ENCODE data around the gene KIAA1217.

Gene KIAA1217

DNA sequence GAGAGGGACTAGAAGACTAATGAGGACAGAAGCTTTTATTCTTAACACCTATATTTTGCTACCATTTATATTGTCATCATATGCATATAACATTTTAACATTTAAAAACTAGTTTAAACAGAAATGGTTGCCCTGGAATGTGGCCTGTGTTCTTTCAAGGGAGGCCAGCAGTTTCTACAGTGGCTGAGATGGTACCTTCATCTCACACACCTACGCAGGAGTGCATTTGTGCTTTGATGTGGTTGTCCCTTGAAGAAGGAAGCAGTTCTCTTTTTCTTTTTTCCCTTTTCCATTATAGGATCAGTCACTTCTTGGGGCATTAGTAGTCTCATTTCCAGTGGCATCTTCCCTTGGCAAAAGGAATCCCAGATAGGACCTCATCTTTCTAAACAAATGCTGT, 38.9 kb downstream of the KIAA1217 start:
- DNase-seq (ENCODE audit: low read depth in 2 of 2), result no peak

- no peak for DNase-seq (ENCODE audit: low read depth in 2 of 2)
Observed at GRCh38 chr10:24249829-24250415, 41.0 kb downstream of the KIAA1217 start.

DNA sequence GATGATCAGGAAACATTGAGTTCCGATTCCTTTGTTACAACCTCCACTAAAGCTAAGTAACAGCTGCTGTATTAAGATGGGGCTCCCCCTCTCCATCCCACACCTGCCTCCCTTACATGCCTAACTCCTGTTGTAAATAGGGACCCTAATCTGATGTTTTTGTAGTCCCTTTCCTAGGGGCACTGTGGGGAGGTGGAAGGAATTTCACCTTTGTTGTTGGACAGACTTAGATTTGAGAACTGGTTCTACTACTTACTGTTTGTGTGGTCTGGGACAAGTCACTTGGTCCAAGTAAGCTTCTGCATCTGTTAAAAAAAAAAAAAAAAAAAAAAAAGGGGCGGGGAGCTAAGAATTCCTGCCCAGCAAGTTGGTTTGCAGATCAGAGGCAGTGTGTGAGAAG, 42.6 kb downstream of the KIAA1217 start:
- DNase-seq (ENCODE audit: low read depth in 2 of 2), result no peak

- DNase-seq (ENCODE audit: low read depth in 2 of 2), result no peak
Observed at GRCh38 chr10:24254180-24254579, 45.2 kb downstream of the KIAA1217 start.

DNA sequence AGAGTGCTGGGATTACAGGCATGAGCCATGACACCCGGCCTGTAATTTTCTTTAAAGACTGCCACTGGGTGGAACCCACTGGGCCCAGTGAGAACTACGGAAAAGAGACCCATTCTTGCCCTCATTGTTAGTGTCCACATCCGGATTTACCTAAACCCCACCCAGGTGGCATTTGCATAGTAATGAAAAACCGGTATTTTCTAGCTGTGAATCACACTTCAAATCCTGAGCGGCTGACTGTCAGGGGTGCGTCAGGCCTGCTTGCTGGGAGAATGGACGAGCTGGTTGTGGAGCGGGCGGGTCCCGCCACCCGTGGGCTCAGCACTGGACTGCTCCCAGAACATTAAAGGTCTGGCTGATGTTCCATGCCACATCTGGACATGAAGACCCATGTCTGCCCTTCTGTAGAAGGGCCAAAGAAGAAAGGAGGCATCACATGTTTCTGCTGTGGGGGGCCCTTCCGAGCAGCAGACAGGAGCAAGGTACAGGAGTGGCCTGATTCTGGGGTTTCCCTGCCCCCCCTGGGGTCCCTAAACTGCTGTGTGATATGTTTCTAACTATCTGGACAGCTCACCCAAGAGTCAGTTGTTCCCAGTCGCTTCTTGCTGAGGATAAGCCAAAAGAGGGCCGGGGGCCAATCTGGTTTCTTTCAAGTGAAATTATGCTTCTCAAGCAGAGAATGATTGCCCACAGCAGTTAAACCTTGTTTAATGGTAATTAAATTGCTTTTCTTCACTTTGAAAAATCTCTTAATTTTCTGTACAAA, 46.4 kb downstream of the KIAA1217 start:
- no peak for DNase-seq (ENCODE audit: low read depth in 2 of 2)

- no peak for DNase-seq (ENCODE audit: low read depth in 2 of 2)
Observed at GRCh38 chr10:24255881-24256311, 47.0 kb downstream of the KIAA1217 start.

DNA sequence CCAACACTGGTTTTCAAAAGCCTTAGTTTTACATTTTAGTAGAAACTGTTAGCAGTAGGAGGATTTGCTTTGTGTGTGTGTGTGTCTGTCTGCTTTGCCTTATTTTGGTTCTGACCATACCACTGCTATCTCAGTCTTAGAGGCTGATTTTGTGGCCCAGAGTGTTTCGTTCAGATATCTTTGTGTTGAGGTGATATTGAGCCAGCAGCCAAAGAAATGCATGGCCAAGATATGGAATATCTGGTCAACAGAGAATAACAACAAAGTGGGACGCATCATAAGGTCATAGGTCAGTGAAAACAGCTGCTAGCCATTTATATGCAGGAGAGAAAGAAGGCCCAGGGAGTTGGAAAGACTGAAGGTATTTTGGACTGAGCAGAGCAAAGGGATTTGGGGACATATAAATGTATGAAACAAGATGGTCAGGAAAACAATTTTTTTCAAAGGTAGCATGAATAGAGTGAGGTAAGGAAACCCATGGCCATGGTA, 47.7 kb downstream of the KIAA1217 start:
- no peak for DNase-seq (ENCODE audit: low read depth in 2 of 2)

- no peak for DNase-seq (ENCODE audit: low read depth in 2 of 2)
Observed at GRCh38 chr10:24257588-24257987, 48.6 kb downstream of the KIAA1217 start.

DNA sequence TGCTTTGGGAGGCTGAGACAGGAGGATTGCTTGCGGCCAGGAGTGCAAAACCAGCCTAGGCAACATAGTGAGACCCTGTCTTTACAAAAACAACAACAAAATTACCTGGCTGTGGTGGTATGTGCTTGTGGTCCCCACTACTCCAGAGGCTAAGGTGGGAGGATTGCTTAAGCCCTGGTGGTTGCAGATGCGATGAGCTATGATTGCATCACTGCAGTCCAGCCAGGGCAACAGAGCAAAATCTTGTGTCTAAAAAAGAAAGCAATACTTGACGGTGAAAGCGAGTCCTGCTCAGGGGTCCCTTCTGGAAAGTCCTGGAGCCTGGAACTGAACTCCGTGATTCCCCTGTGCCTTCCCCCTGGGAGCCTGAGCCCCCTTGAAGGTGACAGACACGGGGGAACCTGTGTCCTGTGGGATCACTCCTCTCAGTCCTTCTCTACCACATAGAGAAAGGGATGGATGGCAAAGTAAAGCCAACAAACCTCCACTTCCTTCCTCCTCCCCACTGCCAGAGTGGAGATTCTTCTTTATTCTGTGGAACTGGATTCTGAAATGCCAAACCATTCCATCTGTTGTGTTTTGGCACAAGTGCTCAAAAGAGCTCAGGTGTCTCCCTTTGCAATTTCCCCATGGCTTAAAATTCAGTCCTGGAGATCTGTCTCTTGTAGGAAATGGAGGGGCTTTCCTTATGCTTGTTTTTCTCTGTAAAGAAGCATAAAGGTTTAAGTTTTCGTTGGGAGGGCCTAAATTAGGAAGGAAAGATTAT, 50.6 kb downstream of the KIAA1217 start:
- DNase-seq (ENCODE audit: low read depth in 2 of 2), result no peak

DNA sequence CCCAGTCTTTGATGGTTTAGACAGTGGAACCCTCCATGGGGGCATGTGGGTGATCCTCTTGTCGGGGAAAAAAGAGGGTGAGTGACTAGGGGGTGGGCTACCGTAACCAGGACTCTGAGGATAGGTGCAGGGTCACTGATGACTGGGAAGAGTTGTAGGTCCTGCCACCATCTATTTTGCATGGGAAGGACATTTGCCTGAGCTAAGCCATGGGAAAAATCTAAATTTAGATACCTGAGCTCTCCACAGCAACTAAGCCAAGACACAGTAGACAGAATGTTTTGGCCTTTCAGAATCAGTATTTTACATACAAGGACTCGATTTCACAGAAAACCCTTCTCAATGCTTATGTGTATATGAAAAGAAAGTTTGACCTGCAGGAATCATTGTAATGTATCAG, 52.7 kb downstream of the KIAA1217 start:
- no peak for DNase-seq (ENCODE audit: low read depth in 2 of 2)

GRCh38 chr10:24262929-24263590, 54.1 kb downstream of the KIAA1217 start:
- no peak for DNase-seq (ENCODE audit: low read depth in 2 of 2)

DNA sequence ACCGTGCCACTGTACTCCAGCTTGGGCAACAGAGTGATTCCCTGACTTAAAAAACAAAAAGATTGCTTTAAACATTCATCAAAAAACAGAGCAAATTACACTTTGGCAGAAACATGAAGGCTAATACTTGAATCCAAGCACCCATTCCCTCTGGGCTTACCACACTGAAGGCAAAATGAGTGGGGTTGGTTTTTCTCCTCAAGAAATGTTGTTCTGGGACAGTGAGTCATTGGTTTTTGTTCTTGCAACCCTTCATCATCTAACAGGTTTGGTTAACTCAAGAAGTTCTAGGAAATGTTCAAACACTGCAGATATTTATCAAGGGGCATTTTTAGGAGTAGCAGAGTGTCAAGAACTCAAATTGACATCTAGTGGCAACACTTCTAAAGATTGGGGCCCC, 60.5 kb downstream of the KIAA1217 start:
- DNase-seq (ENCODE audit: low read depth in 2 of 2), result no peak

DNA sequence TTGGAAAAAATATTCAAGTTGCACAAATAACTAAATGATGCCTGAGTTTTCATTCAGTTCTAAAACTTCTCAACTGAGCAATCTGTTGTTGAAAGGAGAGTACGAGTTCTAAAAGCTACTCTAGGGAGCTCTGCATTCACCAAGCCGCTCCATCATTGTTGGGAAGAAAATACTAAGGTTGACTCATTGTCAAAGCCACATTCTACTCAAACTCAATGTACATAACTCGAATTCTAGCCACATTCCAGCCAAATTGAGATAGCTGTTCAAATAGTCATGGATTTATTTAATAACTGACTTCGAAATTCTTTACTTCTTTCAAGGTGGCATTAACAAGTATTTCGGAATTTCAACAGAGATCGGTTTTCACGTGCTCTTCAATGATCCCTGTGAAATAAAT, 63.4 kb downstream of the KIAA1217 start:
- no peak for DNase-seq (ENCODE audit: low read depth in 2 of 2)

DNA sequence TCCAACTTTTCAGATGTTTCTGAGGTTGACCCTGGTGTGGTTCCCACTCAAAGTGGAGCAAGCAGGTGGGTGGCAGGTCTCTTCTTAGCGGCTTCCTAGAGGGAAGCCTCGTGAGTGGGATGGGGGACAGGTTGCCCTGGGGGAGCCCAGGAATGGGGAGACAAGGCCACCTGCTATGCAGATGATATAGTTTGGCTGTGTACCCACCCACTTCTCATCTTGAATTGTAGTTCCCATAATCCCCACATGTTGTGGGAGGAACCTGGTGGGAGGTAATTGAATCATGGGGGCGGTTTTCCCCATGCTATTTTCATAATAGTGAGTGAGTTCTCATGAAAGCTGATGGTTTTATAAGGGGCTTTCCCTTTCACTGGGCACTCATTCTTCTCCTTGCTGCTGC, 68.3 kb downstream of the KIAA1217 start:
- no peak for DNase-seq (ENCODE audit: low read depth in 2 of 2)

GRCh38 chr10:24277771-24278170, 68.8 kb downstream of the KIAA1217 start:
- no peak for DNase-seq (ENCODE audit: low read depth in 2 of 2)

- no peak for DNase-seq (ENCODE audit: low read depth in 2 of 2)
Observed at GRCh38 chr10:24278176-24278889, 69.4 kb downstream of the KIAA1217 start.

DNA sequence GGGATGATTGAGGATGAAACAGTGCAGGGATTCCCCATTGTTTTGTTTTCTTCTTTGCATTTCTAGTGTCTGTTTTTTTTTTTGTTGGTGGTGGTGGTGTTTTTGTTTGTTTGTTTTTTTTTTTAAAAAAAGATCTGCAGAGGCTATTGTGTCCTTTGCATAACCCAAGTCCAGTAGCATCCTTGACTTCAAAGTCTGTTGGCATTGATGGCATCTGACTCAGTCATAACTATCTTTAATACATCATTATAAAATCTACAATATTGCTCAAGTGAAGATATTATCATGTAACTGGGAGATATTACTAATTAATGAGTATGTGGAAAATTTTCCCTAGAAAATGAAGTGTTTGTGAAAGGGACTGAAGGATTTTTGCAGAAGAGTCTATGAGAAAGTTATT, 70.2 kb downstream of the KIAA1217 start:
- no peak for DNase-seq (ENCODE audit: low read depth in 2 of 2)

DNA sequence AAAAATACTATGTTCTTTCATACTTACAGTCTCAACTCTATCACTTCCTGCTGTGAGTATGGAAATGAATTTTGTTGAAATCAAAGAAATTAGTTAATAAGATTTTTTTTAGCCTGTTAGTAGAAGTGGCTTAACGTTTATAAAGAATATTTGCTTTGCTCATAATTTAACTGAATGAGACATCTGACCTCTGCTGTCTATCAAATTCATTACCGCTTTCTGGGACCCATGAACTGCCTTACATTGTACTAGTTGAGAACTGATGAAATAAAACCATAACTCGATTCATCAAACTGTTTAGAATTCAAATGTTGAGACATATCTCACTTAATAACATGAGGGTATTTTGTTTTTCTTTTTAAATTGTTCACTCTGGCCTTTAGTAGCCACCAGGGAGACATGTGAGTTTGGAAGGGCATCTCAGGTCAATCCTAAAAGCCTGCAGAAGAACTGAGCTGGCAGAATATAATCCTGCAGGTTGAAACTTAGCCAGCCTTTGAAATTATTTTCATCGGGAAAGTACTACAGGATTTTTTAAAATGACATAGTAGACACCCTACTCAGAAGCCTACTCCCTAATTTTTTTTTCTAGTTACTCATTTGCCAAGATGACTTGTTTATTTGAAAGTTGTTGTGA, 78.7 kb downstream of the KIAA1217 start:
- no peak for DNase-seq (ENCODE audit: low read depth in 2 of 2)

DNA sequence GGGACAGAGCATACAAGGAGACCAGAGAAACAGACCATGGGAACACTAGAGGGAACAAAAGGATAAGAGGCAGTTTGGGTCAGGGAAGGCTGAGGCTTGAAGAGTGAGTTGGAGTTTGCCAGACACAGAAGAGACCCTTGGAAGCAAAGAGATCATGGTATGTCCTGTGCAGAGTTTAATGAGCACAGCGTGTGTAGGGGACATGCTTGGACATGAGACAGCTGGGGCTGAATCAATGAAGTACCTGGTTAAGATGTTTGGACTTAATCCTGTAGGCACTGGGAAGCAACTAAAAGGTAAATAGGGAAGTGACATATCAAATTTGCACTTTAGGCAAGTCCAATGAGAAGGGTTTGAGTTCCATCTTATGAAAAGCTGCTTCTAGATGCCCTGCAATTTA, 79.6 kb downstream of the KIAA1217 start:
- DNase-seq (ENCODE audit: low read depth in 2 of 2), result no peak

- DNase-seq (ENCODE audit: low read depth in 2 of 2), result no peak
Observed at GRCh38 chr10:24289235-24289634, 80.3 kb downstream of the KIAA1217 start.
